Large intestine (tissue), 3 donors: ENCODE data around the gene AZGP1. TPM values are rescaled to one million over a fixed set of nuclear protein-coding genes. Genes with fewer than 3 reads are reported as not detected.
"Not testable (repeated sequence)": the region's sequence is repeated elsewhere in the genome, so short reads cannot be mapped to it uniquely, and the experiment has no call there.

Experiments
- DNase-seq, 2 donors: peaks; one replicate each; pipeline versions ENCODE4 v3.0.0 to v3.0.0-alpha.2; 2013
- H3K27ac ChIP-seq: one replicate; pipeline ENCODE4 v1.5.1; 2013; ENCODE audit warnings: low read length
- H3K27me3 ChIP-seq: 2 replicates; pipeline ENCODE4 v1.6.1; 2013; ENCODE audit warnings: low read length; ENCODE audit not compliant: control insufficient read depth, insufficient read depth
- H3K36me3 ChIP-seq: 2 replicates; pipeline ENCODE4 v1.6.1; 2013; ENCODE audit warnings: low read length; ENCODE audit not compliant: control insufficient read depth, insufficient read depth
- H3K4me1 ChIP-seq: one replicate; pipeline ENCODE4 v1.6.1; 2013; ENCODE audit warnings: low read length; ENCODE audit not compliant: control insufficient read depth, insufficient read depth
- H3K4me3 ChIP-seq: one replicate; pipeline ENCODE4 v1.5.1; 2013; ENCODE audit warnings: low read length
- H3K9me3 ChIP-seq: one replicate; pipeline ENCODE4 v1.6.1; 2013; ENCODE audit warnings: mild to moderate bottlenecking, low read depth, low read length, moderate library complexity; ENCODE audit not compliant: control insufficient read depth
- WGBS: methylation state at CpG from one replicate; pipeline ENCODE4 v1.1.5; 2013; ENCODE audit warnings: low lambda C conversion rate; ENCODE audit not compliant: insufficient coverage; 5-methylcytosine and 5-hydroxymethylcytosine counted together
- polyA plus RNA-seq: library from polyadenylated mRNA; unstranded; fragments of 120-200 nt; gene quantifications from one replicate; pipeline ENCODE4 v1.2.1, GENCODE V29; 2013

AZGP1 gene
- polyA plus RNA-seq, 1 donor: 13.9 TPM

DNA sequence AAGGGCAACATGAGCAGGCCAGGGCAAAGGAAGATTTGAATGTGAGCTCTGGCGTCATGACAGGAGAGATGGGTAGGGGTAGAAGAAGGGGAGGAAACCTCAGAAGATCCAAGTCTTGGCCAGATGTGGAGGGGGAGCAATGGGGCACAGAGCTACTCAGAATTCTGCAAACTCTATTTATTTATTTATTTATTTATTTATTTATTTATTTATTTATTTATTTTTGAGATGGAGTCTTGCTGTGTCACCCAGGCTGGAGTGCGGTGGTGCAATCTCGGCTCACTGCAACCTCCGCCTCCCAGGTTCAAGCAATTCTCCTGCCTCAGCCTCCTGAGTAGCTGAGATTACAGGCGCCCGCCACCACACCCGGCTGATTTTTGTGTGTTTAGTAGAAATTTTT is 21.2 kb downstream of the AZGP1 start:
- H3K4me1 ChIP-seq, H3K4me3 ChIP-seq, H3K9me3 ChIP-seq, H3K27ac ChIP-seq, H3K27me3 ChIP-seq, DNase-seq, H3K36me3 ChIP-seq: not testable (repeated sequence)
- WGBS: no CpG with 5 or more reads among the region's 7 CpGs

DNA sequence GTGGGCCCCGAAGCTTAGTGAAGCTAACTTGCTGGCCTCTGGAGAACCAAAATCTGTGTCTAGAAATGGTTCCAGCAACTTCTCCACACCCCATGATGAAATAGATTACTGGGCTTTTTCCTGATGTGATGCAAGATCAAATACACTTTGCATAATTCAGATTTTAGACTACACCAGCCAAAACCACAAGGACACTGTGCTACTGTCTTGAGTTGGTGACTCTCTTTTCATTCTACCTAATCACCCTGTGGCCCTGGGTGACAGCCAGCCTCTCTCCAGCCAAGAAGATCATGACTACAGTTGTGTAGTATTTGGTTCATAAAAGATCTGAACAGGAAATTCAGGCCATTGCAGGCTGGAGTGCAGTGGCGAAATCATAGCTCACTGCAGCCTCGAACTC is 22.2 kb downstream of the AZGP1 start:
- no peaks in the 10 kb centered on the region for H3K9me3 ChIP-seq
- no CpG with 5 or more reads among the region's 3 CpGs for WGBS
- H3K27ac ChIP-seq: no peak overlapping the region
- H3K4me1 ChIP-seq: no peaks in the 10 kb centered on the region
- H3K27me3 ChIP-seq: no peaks in the 10 kb centered on the region
- no peak overlapping the region for H3K4me3 ChIP-seq
- DNase-seq: no peak
- no peaks in the 10 kb centered on the region for H3K36me3 ChIP-seq

DNA sequence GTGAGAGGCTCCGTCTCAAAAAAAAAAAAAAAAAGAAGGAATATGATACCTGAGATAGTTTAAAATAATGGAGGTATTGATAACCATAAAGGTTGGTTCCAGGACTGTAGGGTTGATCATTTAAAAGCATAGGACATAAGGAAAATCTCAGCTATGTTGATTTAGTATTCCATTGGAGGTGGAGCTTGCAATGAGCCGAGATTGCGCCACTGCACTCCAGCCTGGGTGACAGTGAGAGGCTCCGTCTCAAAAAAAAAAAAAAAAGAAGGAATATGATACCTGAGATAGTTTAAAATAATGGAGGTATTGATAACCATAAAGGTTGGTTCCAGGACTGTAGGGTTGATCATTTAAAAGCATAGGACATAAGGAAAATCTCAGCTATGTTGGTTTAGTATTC is 23.2 kb downstream of the AZGP1 start:
- H3K27ac ChIP-seq, H3K36me3 ChIP-seq, H3K4me3 ChIP-seq, H3K27me3 ChIP-seq, DNase-seq, H3K4me1 ChIP-seq, H3K9me3 ChIP-seq: not testable (repeated sequence)
- no CpG with 5 or more reads among the region's 4 CpGs for WGBS

DNA sequence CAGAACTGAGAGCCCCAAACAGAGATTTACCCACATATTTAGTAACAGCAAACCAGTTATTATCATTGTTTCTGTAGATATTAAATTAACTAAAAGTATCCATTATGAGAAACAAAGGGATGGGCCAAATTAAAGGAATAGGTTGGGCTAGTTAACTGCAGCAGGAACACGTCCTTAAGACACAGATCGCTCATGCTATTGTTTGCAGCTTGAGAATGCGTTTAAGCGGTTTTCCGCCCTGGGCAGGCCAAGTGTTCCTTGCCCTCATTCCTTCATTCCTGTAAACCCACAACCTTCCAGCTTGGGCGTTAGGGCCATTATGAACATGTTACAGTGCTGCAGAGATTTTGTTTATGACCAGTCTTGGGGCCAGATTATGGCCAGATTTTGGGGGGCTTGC is 25.0 kb downstream of the AZGP1 start:
- WGBS: no CpG with 5 or more reads among the region's 6 CpGs
- not testable (repeated sequence) for H3K27ac ChIP-seq, H3K4me1 ChIP-seq, H3K27me3 ChIP-seq, H3K9me3 ChIP-seq, DNase-seq, H3K4me3 ChIP-seq, H3K36me3 ChIP-seq

DNA sequence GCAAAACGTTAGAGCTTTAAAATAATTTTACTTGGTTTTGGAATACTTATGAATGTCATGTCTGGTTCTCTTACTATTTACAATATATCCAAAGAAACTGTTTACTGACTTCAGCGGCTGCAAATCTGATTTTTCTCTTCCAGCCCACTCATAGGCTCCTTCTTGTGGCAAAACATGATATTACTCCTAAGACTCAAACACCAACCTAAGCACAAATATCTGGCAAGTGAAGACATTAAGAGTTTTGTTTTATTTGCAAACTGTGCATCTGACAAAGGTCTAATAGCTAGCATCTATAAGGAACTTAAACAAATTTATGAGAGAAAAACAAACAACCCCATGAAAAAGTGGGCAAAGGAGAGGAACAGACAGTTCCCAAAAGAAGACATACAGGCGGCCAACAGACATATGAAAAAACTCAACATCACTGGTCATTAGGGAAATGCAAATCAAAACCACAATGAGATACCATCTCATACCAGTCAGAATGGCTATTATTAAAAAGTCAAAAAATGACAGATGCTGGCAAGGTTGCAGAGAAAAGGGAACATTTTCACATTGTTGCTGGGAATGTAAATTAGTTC is 26.1 kb downstream of the AZGP1 start:
- whole genome bisulfite sequencing: 80% methylated on average over 3 of the region's 3 CpGs
- Histone ChIP-seq H3K9me3 (no peaks in the 10 kb centered on the region), H3K4me1 (no peaks in the 10 kb centered on the region), H3K27me3 (no peaks in the 10 kb centered on the region), H3K36me3 (no peaks in the 10 kb centered on the region), H3K27ac (no peak overlapping the region), H3K4me3 (no peak overlapping the region)
- no peak for DNase-seq

DNA sequence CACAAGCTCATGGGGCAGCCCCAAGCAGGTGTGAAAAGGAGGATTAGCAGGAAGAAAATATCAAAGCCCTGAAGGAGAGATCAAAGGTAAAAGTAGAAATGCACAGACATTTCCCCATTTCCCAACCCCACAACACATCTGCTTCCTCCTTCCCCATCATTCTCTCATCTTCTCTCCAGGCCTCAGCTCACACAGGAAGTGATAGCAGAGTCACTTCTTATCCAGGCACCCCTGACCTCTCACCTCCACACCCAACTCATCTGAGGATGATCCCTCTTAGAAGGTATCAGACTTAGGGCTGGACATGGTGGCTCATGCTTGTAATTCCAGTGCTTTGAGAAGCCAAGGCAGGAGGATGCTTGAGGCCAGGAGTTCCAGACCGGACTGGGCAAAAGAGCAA is 28.2 kb downstream of the AZGP1 start:
- no peak overlapping the region for H3K4me3 ChIP-seq
- H3K27ac ChIP-seq: no peak overlapping the region
- no peaks in the 10 kb centered on the region for H3K27me3 ChIP-seq
- WGBS: no CpG with 5 or more reads among the region's 1 CpG
- no peaks in the 10 kb centered on the region for H3K9me3 ChIP-seq
- H3K36me3 ChIP-seq: no peaks in the 10 kb centered on the region
- DNase-seq: no peak
- no peaks in the 10 kb centered on the region for H3K4me1 ChIP-seq

DNA sequence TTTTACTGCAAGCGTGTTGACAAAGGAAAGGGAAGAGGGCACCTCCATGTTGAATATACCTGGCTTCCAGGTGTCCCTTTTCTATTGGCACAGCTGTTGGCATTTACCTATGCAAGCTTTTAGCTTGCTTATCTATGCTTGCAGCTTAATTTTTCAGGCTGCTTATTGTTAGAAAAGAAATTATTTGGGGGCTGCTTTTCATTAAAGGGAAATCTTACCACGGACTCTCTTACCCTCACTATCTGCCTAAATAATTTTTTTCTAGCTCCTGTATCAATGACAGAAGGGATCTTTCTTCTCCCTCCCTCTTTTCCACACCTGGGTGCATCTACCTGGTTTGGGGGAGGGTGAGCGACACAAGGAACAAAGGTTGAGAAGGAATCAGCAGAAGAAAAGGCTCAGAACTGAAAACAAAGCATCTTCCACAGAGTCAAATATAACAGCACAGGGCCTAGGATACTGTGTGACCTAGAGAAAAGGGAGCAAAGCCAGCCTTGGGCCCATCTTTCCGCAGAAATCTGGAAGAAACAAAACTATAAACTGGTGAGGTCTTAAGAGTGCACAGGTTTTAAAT is 31.2 kb downstream of the AZGP1 start:
- Histone ChIP-seq H3K27me3 (no peaks in the 10 kb centered on the region), H3K27ac (no peak overlapping the region), H3K9me3 (no peaks in the 10 kb centered on the region), H3K4me1 (no peaks in the 10 kb centered on the region), H3K4me3 (no peak overlapping the region), H3K36me3 (no peaks in the 10 kb centered on the region)
- 80% methylated on average over 1 of the region's 4 CpGs for WGBS
- DNase-seq: no peak

DNA sequence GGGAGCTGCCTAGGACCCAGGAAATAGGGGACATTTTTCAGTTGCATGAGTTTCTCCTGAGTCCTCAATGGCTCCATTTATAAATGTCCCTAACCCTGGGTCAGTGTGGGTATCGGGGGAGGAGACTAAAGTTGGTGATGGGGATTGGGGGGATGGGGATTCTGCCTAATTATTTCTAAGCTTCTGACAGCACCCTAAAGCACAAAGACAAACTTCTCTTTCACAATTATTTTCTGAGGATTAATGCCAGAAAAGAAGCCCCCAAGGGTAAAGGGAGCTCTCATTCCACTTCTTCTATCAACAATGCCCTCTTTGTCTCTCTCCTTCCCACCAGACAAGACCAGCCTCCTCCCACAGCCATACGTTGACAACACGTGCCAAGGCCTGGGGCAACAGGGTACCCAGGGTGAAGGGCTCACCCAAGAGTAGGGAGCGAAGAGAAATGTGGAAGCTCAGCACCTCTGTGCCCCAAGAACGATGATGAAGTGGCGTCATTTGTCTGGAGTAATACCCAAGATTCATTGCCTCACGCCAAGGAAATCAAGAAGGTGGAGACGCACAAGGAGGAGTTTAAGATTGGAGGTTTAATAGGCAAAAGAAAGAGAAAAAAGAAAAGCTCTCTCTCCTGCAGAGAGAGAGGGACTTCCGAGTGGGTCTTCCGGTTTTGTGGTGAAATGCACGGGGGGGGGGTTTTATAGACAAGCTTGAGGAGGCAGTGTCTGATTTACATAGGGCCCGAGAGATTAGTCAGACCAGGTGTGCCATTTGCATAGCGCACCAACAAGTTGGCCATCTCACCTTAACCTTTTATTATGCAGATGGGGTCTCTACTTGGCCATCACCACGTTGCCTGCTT is 32.0 kb downstream of the AZGP1 start:
- H3K36me3 ChIP-seq: no peaks in the 10 kb centered on the region
- H3K9me3 ChIP-seq: no peaks in the 10 kb centered on the region
- H3K27me3 ChIP-seq: no peaks in the 10 kb centered on the region
- H3K4me3 ChIP-seq: no peak overlapping the region
- 75% methylated on average over 2 of the region's 14 CpGs for WGBS
- DNase-seq: no peak
- no peaks in the 10 kb centered on the region for H3K4me1 ChIP-seq
- H3K27ac ChIP-seq: no peak overlapping the region

DNA sequence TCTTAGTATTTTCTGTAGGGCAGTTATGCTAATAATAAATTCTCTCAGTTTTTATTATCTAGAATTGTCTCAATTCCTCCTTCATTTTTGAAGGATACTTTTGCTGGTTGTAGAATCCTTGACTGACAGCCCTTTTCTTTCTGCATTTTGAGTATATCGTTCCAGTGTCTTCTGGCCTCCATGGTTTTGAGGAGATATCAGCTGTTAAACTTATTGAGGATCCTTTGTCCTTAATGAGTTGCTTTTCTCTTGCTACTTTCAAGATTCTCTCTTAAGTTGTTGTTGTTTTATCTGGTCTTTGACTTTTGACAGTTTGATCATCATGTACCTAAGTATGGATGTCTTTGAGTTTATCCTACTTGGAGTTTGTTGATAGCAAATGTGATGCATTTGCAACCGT is 37.5 kb downstream of the AZGP1 start:
- H3K4me1 ChIP-seq: no peaks in the 10 kb centered on the region
- no peak for DNase-seq
- H3K36me3 ChIP-seq: no peaks in the 10 kb centered on the region
- no peak overlapping the region for H3K4me3 ChIP-seq
- peaks cover 2% of the 10 kb centered on the region for H3K27me3 ChIP-seq
- H3K9me3 ChIP-seq: peaks cover 7% of the 10 kb centered on the region
- H3K27ac ChIP-seq: no peak overlapping the region
- 92% methylated on average over 2 of the region's 2 CpGs for WGBS

DNA sequence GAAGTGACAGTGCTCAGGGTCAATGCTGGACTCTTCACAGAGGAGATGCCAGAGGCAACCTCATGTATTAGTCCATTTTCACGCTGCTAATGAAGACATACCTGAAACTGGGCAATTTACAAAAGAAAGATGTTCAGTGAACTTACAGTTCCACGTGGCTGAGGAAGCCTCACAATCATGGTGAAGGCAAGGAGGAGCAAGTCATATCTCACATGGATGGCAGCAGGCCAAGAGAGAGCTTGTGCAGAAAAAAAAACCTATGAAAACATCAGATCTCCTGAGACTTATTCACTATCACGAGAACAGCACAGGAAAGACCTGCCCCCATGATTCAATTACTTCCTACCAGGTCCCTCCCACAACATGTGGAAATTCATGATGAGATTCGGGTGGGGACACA is 40.8 kb downstream of the AZGP1 start:
- H3K4me1 ChIP-seq, H3K27ac ChIP-seq, H3K9me3 ChIP-seq, H3K36me3 ChIP-seq, H3K4me3 ChIP-seq, DNase-seq, H3K27me3 ChIP-seq: not testable (repeated sequence)
- 33% methylated on average over 1 of the region's 4 CpGs for WGBS
